NOMO-1 treated with DMSO at 0.1 percent for 48 hours (cell line): ENCODE measurements around the gene TGIF2.
A peak's percentile ranks its signal among the peaks of the same experiment; 100 is the strongest.
"Not testable (repeated sequence)": the region's sequence is repeated elsewhere in the genome, so short reads cannot be mapped to it uniquely, and the experiment has no call there.

ENCODE experiments used
- DNase-seq: peaks from one replicate; lab custom pipeline; 2025; ENCODE audit not compliant: unreplicated experiment; lab: John Stamatoyannopoulos, UW

The TGIF2 gene

GRCh38 chr20:36546111-36546736 lies 27.2 kb upstream of the TGIF2 start:
- no peak for DNase-seq

GRCh38 chr20:36547186-36548005 lies 26.0 kb upstream of the TGIF2 start:
- no peak for DNase-seq

DNA sequence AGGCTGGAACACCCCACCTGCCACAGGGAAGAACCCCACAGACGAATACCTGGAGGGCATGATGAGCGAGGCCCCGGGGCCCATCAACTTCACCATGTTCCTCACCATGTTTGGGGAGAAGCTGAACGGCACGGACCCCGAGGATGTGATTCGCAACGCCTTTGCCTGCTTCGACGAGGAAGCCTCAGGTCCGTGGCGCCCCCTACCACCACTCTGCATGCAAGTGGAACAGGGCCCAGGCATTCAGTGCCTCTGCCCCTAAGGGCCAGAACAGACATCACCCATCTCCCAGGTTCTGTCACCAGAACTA lies 25.4 kb upstream of the TGIF2 start:
- DNase-seq = no peak

DNA sequence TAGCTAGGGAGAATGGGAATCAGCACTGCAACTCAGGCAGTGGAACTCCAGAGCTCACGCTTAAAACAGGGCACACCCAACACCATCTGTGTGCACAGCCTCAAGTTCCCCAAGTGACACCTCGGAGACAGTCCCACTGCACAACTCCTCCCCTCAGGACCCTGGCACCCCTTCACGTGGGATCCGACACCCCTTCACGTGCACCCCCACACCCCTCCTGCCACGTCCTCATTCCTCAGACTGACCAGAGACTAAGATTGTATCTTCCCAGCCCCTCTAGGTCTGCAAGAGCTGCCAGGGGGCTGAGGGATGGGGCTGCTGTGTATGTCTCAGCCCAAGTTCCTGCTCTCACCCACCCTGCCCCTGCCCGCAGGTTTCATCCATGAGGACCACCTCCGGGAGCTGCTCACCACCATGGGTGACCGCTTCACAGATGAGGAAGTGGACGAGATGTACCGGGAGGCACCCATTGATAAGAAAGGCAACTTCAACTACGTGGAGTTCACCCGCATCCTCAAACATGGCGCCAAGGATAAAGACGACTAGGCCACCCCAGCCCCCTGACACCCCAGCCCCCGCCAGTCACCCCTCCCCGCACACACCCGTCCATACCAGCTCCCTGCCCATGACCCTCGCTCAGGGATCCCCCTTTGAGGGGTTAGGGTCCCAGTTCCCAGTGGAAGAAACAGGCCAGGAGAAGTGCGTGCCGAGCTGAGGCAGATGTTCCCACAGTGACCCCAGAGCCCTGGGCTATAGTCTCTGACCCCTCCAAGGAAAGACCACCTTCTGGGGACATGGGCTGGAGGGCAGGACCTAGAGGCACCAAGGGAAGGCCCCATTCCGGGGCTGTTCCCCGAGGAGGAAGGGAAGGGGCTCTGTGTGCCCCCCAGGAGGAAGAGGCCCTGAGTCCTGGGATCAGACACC lies 24.4 kb upstream of the TGIF2 start:
- DNase-seq = no peak

- DNase-seq = no peak
Measured at GRCh38 chr20:36549628-36549941, 23.8 kb upstream of the TGIF2 start.

DNA sequence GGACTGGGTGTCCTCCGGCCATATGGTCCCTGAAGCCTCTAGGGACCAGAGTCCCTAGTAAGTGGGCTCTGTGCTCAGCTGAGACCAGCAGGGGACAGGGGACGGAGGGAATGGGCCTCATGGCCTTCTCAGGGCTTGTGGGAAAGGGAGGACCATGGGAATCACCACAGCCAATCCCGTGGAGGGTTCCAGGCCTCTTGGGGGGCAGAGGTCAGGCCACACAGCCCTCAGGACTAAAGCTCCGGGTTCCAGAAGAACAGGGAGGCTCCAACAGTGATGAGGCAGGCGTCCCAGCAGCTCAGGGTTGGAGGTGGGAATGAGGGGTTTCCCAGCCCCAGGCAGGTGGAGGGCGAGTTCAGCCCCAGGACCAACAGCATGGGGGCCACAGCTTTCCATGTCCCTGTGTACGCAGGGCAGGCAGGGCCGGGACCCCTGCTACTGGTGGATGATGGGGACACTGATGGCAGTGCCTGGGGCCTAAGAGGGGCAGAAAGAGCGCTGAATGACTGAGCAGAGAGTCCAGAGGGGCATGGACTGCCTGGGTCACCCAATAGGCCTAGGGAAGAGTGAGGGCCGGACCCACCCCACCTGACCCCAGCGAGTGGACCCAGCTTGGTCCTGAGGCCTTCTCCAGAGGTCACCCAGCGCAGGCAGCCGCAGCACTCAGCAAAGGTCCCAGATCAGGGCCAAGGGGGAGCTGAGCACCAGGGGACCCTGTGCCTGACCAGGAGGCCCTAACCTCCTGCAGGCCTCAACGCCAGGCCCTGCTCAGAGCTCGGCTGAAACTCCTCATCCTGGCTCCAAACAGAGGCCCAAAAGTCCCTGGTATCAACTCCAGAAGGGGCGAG lies 23.2 kb upstream of the TGIF2 start:
- DNase-seq = no peak

DNA sequence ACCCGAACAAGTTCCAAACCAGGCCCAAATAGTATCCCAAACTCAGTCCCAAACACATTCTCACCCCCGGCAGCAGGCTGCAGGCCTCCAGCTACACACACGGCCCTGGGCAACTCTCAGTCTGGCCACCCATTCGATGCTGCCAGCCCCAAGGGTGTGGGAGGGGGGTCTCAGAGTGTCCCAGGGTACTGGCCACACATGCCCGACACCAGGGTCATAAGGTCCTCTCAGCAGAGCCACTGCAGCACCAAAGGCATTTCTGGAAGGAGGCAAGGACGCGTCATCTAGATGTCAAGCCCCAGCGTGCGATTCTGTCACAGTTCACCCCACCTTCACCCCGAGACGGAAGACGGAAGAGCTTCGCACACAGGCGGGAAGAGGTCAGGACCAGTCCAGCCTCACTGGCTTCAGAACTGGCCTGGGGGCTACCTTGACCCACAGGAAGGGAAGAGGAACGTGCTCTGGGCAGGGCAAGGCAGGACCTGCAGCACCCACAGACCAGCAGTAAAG lies 22.6 kb upstream of the TGIF2 start:
- no peak for DNase-seq

- DNase-seq = no peak
Measured at GRCh38 chr20:36555248-36555647, 18.1 kb upstream of the TGIF2 start.

DNA sequence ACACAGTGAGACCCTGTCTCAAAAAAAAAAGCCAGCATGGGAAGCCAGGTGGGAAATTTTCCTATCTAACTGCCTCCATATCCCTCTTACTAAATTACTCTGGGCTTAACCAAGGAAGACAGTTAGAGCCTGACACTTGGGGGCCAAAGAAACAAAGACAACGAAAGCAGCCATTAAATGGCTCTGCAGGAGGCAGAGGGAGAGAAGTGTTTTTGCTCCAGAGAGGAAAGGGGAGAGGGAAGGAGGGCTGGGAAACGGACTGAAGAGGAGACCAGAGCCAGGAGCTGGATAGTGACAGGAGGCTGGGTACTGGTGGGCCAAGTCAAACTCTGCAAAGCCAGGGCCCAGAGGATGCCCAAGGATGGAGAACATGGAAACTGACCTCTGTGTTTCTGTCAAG lies 10.7 kb upstream of the TGIF2 start:
- no peak for DNase-seq

DNA sequence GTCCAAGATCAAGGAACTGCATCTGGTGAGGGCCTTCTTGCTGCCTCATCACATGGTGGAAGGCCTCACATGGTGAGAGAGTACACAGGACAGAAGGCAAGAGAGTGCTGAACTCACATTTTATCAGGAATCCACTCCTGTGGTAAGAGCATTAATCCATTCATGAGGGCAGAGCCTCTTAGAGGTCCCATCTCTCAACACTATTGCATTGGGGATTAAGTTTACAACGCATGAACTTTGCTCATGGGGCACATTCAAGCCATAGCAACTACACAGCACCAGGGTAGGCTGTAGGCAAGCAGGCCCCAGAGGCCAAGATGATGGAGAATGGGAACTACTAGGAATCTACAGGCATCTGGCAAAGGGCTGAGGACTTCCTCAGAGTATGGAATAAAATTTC lies 10.0 kb upstream of the TGIF2 start:
- no peak for DNase-seq

DNA sequence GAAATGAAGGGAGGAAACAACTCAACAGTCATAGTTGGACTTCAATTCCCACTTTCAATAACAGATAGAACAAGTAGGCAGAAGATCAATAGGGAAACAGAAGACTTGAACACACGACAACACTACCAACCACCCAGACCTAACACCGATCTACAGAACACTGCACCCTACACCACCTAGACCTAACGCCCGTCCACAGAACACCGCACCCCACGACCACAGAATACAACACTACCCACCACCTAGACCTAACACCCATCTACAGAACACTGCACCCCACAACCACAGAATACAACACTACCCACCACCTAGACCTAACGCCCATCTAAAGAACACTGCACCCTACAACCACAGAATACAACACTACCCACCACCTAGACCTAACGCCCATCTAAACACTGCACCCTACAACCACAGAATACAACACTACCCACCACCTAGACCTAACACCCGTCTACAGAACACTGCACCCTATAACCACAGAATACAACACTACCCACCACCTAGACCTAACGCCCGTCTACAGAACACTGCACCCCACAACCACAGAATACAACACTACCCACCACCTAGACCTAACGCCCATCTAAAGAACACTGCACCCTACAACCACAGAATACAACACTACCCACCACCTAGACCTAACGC lies 9.2 kb upstream of the TGIF2 start:
- not testable (repeated sequence) for DNase-seq

DNA sequence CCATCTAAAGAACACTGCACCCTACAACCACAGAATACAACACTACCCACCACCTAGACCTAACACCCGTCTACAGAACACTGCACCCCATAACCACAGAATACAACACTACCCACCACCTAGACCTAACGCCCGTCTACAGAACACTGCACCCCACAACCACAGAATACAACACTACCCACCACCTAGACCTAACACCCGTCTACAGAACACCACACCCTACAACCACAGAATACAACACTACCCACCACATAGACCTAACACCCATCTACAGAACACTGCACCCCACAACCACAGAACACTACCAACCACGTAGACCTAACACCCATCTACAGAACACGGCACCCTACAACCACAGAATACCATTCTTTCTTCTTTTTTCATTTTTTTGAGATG lies 8.7 kb upstream of the TGIF2 start:
- not testable (repeated sequence) for DNase-seq

GRCh38 chr20:36565520-36565919 lies 7.9 kb upstream of the TGIF2 start:
- no peak for DNase-seq

GRCh38 chr20:36569847-36570429 lies 3.5 kb upstream of the TGIF2 start:
- DNase-seq = no peak

- no peak for DNase-seq
Measured at GRCh38 chr20:36571564-36572504, 1.6 kb upstream of the TGIF2 start.

- DNase-seq = no peak
Measured at GRCh38 chr20:36572701-36573102, 695 bp upstream of the TGIF2 start.

GRCh38 chr20:36573798-36574365 lies 485 bp downstream of the TGIF2 start:
- DNase-seq = peak; percentile 40

GRCh38 chr20:36574366-36575135 lies 1.2 kb downstream of the TGIF2 start:
- DNase-seq = peak; percentile 15
